CD4-positive, alpha-beta T cell treated with Interleukin-1 beta for 1 hour (primary cell): ENCODE measurements around the gene SLC26A2.

Source experiments
- DNase-seq, 2 donors: peaks; one replicate each; pipeline ENCODE4 v3.0.0-alpha.2; 2020 to 2022

Gene SLC26A2

GRCh38 chr5:149960272-149961185 lies at the start of gene SLC26A2:
Gene SLC26A2, plus strand, starts transcription at chr5:149960758. Its CDS starts 16,895 bp downstream, at chr5:149977653.
- DNase-seq, result peak; percentile 94 to 95

- no peak for DNase-seq
These were observed 49.5 kb upstream of the SLC26A2 start for GRCh38 chr5:149911031-149911430.

GRCh38 chr5:149912226-149912871 lies 48.2 kb upstream of the SLC26A2 start:
- no peak for DNase-seq

GRCh38 chr5:149913436-149914419 lies 46.8 kb upstream of the SLC26A2 start:
- DNase-seq, result no peak

- DNase-seq, result no peak
These were observed 44.9 kb upstream of the SLC26A2 start for GRCh38 chr5:149915392-149916260.

- no peak for DNase-seq
These were observed 44.1 kb upstream of the SLC26A2 start for GRCh38 chr5:149916334-149917072.

GRCh38 chr5:149917073-149917676 lies 43.4 kb upstream of the SLC26A2 start:
- DNase-seq, result no peak

- no peak for DNase-seq
These were observed 39.0 kb upstream of the SLC26A2 start for GRCh38 chr5:149921597-149921996.

GRCh38 chr5:149922950-149923349 lies 37.6 kb upstream of the SLC26A2 start:
- no peak for DNase-seq

- no peak for DNase-seq
These were observed 36.1 kb upstream of the SLC26A2 start for GRCh38 chr5:149924486-149924885.

- DNase-seq, result no peak
These were observed 30.4 kb upstream of the SLC26A2 start for GRCh38 chr5:149930043-149930748.

- DNase-seq, result no peak
These were observed 29.6 kb upstream of the SLC26A2 start for GRCh38 chr5:149930749-149931574.

- DNase-seq, result no peak
These were observed 28.5 kb upstream of the SLC26A2 start for GRCh38 chr5:149931992-149932436.

GRCh38 chr5:149932445-149933350 lies 27.9 kb upstream of the SLC26A2 start:
- no peak for DNase-seq

GRCh38 chr5:149935431-149935901 lies 25.1 kb upstream of the SLC26A2 start:
- no peak for DNase-seq

GRCh38 chr5:149936044-149936699 lies 24.4 kb upstream of the SLC26A2 start:
- DNase-seq, result no peak

GRCh38 chr5:149936700-149937091 lies 23.9 kb upstream of the SLC26A2 start:
- DNase-seq, result no peak
